SK-N-SH treated with all-trans-retinoic acid at 6 μM for 48 hours (cell line): ENCODE results near the gene DBP.

ENCODE experiments used
- ATAC-seq: fragments of 200-7000 bp; cut with Tn5 transposase; 3 replicates; pipeline ENCODE4 v1.9.1; 2020; ENCODE audit warnings: mild to moderate bottlenecking, moderate library complexity
- ARNTL ChIP-seq: fragments of 450-650 bp; formaldehyde crosslinking; IDR thresholded peaks from 2 replicates; pipeline ENCODE4 v1.5.0; 2020; ENCODE audit warnings: low read depth, mild to moderate bottlenecking, moderate library complexity, borderline replicate concordance
- BACH2 ChIP-seq: fragments of 250-450 bp; sonication (Bioruptor Pico); IDR thresholded peaks from 2 replicates; pipeline ENCODE4 v1.9.0; 2021; ENCODE audit warnings: mild to moderate bottlenecking, borderline replicate concordance
- CSDC2 ChIP-seq: fragments of 250-450 bp; sonication (Bioruptor Pico); IDR thresholded peaks from 2 replicates; pipeline ENCODE4 v1.5.0; 2020; ENCODE audit warnings: mild to moderate bottlenecking, moderate library complexity
- ESRRG ChIP-seq: fragments of 250-450 bp; sonication (Bioruptor Pico); IDR thresholded peaks from 2 replicates; pipeline ENCODE4 v1.6.1; 2021; ENCODE audit warnings: mild to moderate bottlenecking
- GLIS3 ChIP-seq: fragments of 250-450 bp; sonication (Bioruptor Pico); IDR thresholded peaks from 2 replicates; pipeline ENCODE4 v1.5.0; 2020; ENCODE audit warnings: mild to moderate bottlenecking, moderate library complexity
- ISL1 ChIP-seq: fragments of 250-450 bp; sonication (Bioruptor Pico); IDR thresholded peaks from 2 replicates; pipeline ENCODE4 v2.1.2; 2022; ENCODE audit warnings: mild to moderate bottlenecking, moderate library complexity
- OSR1 ChIP-seq: fragments of 250-450 bp; sonication (Bioruptor Pico); IDR thresholded peaks from 2 replicates; pipeline ENCODE4 v1.8.0; 2022; ENCODE audit warnings: moderate library complexity, mild to moderate bottlenecking, inconsistent platforms
- PPARA ChIP-seq: fragments of 250-450 bp; sonication (Bioruptor Pico); IDR thresholded peaks from 2 replicates; pipeline ENCODE4 v1.5.0; 2020; ENCODE audit warnings: mild to moderate bottlenecking, borderline replicate concordance
- RARB ChIP-seq: fragments of 250-450 bp; sonication (Bioruptor Pico); IDR thresholded peaks from 2 replicates; pipeline ENCODE4 v1.8.0; 2021; ENCODE audit warnings: mild to moderate bottlenecking, moderate library complexity
- SNAI2 ChIP-seq: fragments of 250-450 bp; sonication (Bioruptor Pico); IDR thresholded peaks from 2 replicates; pipeline ENCODE4 v1.5.0; 2020; ENCODE audit warnings: mild to moderate bottlenecking, moderate library complexity
- TCF4 ChIP-seq: fragments of 250-450 bp; sonication (Bioruptor Pico); IDR thresholded peaks from 2 replicates; pipeline ENCODE4 v1.8.0; 2021; ENCODE audit warnings: mild to moderate bottlenecking, moderate library complexity, borderline replicate concordance
- TOX ChIP-seq: fragments of 250-450 bp; sonication (Bioruptor Pico); IDR thresholded peaks from 2 replicates; pipeline ENCODE4 v1.8.0; 2021; ENCODE audit warnings: mild to moderate bottlenecking, moderate library complexity, borderline replicate concordance
- ZC3H10 ChIP-seq: fragments of 250-450 bp; sonication (Bioruptor Pico); IDR thresholded peaks from 2 replicates; pipeline ENCODE4 v1.5.1; 2021; ENCODE audit warnings: mild to moderate bottlenecking, moderate library complexity
- ZFP3 ChIP-seq: fragments of 250-450 bp; sonication (Bioruptor Pico); IDR thresholded peaks from 2 replicates; pipeline ENCODE4 v1.5.0; 2020; ENCODE audit warnings: mild to moderate bottlenecking, moderate library complexity
- ZFP30 ChIP-seq: fragments of 450-650 bp; formaldehyde crosslinking; IDR thresholded peaks from 2 replicates; pipeline ENCODE4 v1.5.0; 2022; ENCODE audit warnings: mild to moderate bottlenecking, moderate library complexity
- ZNF565 ChIP-seq: fragments of 450-650 bp; formaldehyde crosslinking; conservative IDR thresholded peaks from 2 replicates; pipeline ENCODE4 v1.5.0; 2020; ENCODE audit warnings: low read depth, mild to moderate bottlenecking, moderate library complexity
- ZNF70 ChIP-seq: fragments of 450-650 bp; formaldehyde crosslinking; IDR thresholded peaks from 2 replicates; pipeline ENCODE4 v1.5.0; 2020; ENCODE audit warnings: mild to moderate bottlenecking, moderate library complexity
- ZNF8 ChIP-seq: fragments of 450-650 bp; formaldehyde crosslinking; IDR thresholded peaks from 2 replicates; pipeline ENCODE4 v1.5.0; 2020; ENCODE audit warnings: mild to moderate bottlenecking, moderate library complexity
- TF ChIP-seq, protein P1 (sequence below): fragments of 250-450 bp; sonication (Bioruptor Pico); IDR thresholded peaks from 2 replicates; pipeline ENCODE4 v1.8.0; 2020; ENCODE audit warnings: mild to moderate bottlenecking, moderate library complexity, borderline replicate concordance
- TF ChIP-seq, protein P2 (sequence below): fragments of 250-450 bp; sonication (Bioruptor Pico); IDR thresholded peaks from 2 replicates; pipeline ENCODE4 v1.5.1; 2020; ENCODE audit warnings: low read depth, mild to moderate bottlenecking, moderate library complexity
- TF ChIP-seq, protein P3 (sequence below): fragments of 250-450 bp; sonication (Bioruptor Pico); IDR thresholded peaks from 2 replicates; pipeline ENCODE4 v1.5.0; 2020; ENCODE audit warnings: mild to moderate bottlenecking, moderate library complexity
- TF ChIP-seq, protein P4 (sequence below): fragments of 250-450 bp; sonication (Bioruptor Pico); IDR thresholded peaks from 2 replicates; pipeline ENCODE4 v1.5.1; 2021; ENCODE audit warnings: mild to moderate bottlenecking, moderate library complexity

Gene DBP

DNA sequence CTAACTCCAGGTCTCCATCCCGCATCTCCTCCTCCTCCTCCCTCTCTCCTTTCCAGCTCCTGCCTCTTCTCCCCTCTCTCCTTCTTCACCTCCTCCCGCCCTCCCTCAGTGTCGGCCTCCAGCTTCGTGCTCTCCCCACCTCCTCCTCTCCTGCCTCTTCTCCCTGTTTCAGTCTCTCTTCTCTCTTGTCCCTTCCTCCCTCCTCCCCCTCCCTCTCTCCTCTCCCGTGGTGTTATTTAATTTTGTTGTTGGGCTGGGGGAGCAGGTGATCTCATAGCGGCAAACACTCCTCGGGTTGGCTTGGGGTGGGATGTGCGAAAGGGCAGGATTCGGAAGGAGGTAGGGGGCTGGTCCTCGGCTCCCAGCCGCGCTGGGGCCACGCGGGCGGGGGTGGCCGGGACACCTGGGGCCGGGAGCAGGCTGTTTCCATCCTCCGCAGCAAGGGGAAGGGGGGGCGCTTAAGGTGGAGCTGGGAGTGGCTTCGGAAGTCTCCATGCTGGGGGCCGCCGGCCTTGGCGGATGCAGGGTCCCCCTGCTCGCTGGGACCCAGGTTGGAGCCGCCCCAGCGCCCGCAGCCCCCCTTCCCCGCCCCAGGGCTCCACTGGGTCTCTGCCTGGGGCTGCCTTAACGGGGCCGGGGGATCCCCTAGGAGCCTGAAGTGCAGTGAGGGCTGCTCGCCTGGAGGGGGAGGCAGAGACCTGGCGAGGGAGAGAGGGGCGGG, 9.0 kb upstream of the DBP start, which contains the start of gene CA11:
TSS of gene CA11 (minus strand) at position 187 of the 721 bp plus-strand sequence. CDS start 555 bp downstream, outside the sequence.
- ATAC-seq = peak; percentile 89
- TF ChIP-seq TCF4 = no peak
- TF ChIP-seq, protein P1, sequence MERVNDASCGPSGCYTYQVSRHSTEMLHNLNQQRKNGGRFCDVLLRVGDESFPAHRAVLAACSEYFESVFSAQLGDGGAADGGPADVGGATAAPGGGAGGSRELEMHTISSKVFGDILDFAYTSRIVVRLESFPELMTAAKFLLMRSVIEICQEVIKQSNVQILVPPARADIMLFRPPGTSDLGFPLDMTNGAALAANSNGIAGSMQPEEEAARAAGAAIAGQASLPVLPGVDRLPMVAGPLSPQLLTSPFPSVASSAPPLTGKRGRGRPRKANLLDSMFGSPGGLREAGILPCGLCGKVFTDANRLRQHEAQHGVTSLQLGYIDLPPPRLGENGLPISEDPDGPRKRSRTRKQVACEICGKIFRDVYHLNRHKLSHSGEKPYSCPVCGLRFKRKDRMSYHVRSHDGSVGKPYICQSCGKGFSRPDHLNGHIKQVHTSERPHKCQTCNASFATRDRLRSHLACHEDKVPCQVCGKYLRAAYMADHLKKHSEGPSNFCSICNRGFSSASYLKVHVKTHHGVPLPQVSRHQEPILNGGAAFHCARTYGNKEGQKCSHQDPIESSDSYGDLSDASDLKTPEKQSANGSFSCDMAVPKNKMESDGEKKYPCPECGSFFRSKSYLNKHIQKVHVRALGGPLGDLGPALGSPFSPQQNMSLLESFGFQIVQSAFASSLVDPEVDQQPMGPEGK (CRISPR knock-in tag) = peak; percentile 68; the same call in 1 of the 2 replicates

DNA sequence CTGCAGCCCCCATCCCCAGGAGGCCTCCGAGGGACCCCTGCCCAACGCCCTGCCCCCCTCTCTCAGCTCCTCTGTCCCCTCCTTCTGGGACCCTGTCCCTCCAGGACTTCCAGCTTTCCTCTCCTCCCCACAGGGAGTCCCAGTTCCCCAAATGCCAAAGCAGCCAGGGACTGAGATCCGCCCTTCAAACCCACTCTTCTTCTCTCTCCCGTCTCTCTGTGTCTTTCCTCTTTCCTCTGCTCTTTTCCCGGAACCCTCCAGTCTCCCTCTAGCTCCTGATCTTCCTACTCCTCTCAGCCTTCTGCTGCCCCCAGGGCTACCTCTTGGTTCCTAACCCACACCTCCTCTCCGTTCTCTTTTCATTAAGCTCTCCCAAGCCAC, 8.4 kb upstream of the DBP start:
- peak; percentile 56 for ATAC-seq
- no peak for TF ChIP-seq ISL1 (CRISPR knock-in tag)

DNA sequence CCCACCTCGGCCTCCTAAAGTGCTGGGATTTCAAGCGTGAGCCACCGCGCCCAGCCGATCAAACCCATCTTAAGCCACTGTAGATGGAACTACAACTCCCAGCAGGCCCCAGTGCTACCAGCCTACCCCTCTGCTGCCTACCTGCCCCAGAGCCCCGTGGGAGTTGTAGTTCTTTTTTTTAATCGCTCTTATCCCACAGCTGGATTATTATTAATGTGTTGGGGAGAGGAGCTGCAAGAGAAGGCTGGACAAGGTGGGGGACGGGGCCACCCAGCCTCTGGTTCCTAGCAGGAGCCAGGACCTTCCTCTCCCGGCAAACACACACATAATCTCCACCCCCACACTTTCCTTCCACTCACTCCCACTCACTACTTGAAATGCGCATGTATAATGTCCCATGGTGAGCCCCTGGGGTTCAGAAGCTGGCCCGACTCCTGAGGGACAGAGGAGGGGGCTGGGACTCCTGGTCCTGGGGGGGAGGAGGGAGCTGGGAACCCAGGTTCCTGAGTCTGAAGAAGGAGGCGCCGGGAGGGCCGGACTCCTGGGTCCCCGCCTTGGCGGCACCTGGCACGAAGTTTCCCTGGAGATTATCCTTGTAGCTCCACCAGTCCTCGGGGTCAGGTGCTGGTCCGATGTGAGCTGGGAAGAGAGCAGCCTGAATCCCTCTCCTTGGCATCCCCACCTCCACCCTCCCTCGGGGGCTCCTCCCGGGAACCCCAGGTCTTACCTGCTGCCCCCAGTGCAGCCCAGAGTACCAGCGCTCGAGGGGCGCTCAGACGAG, 7.8 kb upstream of the DBP start:
- peak; percentile 78 for ATAC-seq
- TF ChIP-seq GLIS3 (CRISPR knock-in tag) (no peak), ARNTL (CRISPR knock-in tag) (no peak), BACH2 (CRISPR knock-in tag) (no peak), ZNF70 (no peak), ZFP3 (CRISPR knock-in tag) (peak; percentile 76), ISL1 (CRISPR knock-in tag) (no peak), RARB (no peak), ZNF565 (no peak), TCF4 (no peak), ZFP30 (CRISPR knock-in tag) (no peak), TOX (CRISPR knock-in tag) (no peak), ZNF8 (CRISPR knock-in tag) (no peak), ZC3H10 (CRISPR knock-in tag) (no peak)
- TF ChIP-seq, protein P1 (CRISPR knock-in tag) = no peak
- TF ChIP-seq, protein P2, sequence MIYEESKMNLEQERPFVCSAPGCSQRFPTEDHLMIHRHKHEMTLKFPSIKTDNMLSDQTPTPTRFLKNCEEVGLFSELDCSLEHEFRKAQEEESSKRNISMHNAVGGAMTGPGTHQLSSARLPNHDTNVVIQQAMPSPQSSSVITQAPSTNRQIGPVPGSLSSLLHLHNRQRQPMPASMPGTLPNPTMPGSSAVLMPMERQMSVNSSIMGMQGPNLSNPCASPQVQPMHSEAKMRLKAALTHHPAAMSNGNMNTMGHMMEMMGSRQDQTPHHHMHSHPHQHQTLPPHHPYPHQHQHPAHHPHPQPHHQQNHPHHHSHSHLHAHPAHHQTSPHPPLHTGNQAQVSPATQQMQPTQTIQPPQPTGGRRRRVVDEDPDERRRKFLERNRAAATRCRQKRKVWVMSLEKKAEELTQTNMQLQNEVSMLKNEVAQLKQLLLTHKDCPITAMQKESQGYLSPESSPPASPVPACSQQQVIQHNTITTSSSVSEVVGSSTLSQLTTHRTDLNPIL (CRISPR knock-in tag) = no peak
- TF ChIP-seq, protein P3, sequence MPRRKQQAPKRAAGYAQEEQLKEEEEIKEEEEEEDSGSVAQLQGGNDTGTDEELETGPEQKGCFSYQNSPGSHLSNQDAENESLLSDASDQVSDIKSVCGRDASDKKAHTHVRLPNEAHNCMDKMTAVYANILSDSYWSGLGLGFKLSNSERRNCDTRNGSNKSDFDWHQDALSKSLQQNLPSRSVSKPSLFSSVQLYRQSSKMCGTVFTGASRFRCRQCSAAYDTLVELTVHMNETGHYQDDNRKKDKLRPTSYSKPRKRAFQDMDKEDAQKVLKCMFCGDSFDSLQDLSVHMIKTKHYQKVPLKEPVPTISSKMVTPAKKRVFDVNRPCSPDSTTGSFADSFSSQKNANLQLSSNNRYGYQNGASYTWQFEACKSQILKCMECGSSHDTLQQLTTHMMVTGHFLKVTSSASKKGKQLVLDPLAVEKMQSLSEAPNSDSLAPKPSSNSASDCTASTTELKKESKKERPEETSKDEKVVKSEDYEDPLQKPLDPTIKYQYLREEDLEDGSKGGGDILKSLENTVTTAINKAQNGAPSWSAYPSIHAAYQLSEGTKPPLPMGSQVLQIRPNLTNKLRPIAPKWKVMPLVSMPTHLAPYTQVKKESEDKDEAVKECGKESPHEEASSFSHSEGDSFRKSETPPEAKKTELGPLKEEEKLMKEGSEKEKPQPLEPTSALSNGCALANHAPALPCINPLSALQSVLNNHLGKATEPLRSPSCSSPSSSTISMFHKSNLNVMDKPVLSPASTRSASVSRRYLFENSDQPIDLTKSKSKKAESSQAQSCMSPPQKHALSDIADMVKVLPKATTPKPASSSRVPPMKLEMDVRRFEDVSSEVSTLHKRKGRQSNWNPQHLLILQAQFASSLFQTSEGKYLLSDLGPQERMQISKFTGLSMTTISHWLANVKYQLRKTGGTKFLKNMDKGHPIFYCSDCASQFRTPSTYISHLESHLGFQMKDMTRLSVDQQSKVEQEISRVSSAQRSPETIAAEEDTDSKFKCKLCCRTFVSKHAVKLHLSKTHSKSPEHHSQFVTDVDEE (CRISPR knock-in tag) = peak; percentile 73; the same call in 1 of the 2 replicates
- TF ChIP-seq, protein P4, sequence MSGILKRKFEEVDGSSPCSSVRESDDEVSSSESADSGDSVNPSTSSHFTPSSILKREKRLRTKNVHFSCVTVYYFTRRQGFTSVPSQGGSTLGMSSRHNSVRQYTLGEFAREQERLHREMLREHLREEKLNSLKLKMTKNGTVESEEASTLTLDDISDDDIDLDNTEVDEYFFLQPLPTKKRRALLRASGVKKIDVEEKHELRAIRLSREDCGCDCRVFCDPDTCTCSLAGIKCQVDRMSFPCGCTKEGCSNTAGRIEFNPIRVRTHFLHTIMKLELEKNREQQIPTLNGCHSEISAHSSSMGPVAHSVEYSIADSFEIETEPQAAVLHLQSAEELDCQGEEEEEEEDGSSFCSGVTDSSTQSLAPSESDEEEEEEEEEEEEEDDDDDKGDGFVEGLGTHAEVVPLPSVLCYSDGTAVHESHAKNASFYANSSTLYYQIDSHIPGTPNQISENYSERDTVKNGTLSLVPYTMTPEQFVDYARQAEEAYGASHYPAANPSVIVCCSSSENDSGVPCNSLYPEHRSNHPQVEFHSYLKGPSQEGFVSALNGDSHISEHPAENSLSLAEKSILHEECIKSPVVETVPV (CRISPR knock-in tag) = no peak

DNA sequence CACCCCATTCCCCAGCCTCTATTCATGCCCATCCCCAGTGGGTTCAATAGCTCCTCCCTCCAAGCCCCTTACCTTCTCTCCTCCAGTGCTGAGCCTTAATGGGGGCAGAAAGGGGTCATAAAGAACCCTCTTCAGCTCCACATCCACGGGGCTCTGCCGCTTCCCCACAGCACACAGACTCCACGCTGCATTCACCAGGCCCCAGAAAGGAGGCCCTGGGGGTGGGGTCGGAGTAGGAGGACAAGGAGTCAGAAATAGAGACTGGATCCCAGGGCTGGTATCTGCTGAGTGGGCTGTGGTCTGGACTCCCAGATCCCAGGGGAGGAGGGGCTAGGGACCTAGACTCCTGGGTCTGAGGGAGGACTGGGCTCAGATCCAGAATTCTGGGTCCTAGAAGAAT, 7.2 kb upstream of the DBP start:
- no peak for ATAC-seq

More for the DNA sequence above, 7.2 kb upstream of the DBP start:
- TF ChIP-seq ARNTL (CRISPR knock-in tag) (no peak), OSR1 (no peak), PPARA (CRISPR knock-in tag) (no peak), ZNF8 (CRISPR knock-in tag) (no peak), CSDC2 (CRISPR knock-in tag) (no peak), ESRRG (CRISPR knock-in tag) (no peak), SNAI2 (no peak), ZNF565 (no peak)
- TF ChIP-seq, protein P4 (CRISPR knock-in tag) = no peak
- TF ChIP-seq, protein P2 (CRISPR knock-in tag) = no peak
- TF ChIP-seq, all 23 proteins: peak for 0
